Fibroblast of skin of back (primary cell): ENCODE data around the gene RTN4.

Experiments
- DNase-seq: peaks from one replicate; pipeline ENCODE4 v3.0.0-alpha.2; 2013

The RTN4 gene

DNA sequence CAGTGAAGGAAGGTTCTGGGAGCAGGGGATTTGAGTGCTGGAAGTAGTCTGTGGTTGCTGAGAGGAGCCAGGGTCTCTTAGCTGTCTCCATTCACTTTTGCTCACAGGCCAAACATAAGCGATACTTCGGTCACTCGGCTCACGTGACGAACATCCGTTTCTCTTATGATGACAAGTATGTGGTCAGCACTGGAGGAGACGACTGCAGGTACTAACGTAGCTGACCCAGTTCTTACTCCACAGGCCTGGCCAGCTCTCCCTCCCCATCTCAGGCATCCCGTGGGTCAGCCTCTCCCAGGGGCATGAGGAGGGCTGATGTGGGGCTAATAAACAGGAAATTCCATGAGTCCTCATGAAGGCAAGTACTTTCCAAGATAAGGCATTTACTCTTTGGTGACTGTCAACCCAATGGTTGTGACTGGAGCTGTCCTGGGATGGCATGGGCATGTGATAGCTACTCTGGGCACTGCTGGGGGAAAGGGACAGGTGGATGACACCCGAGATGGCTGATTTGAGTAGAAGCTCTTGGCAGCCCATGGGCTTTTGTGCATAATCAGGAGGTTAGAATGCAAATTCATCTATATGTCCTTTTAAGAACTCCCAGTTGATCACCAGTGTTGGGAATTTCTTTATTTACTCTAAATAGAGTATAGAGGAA, 81.6 kb downstream of the RTN4 start:
- DNase-seq: no peak

DNA sequence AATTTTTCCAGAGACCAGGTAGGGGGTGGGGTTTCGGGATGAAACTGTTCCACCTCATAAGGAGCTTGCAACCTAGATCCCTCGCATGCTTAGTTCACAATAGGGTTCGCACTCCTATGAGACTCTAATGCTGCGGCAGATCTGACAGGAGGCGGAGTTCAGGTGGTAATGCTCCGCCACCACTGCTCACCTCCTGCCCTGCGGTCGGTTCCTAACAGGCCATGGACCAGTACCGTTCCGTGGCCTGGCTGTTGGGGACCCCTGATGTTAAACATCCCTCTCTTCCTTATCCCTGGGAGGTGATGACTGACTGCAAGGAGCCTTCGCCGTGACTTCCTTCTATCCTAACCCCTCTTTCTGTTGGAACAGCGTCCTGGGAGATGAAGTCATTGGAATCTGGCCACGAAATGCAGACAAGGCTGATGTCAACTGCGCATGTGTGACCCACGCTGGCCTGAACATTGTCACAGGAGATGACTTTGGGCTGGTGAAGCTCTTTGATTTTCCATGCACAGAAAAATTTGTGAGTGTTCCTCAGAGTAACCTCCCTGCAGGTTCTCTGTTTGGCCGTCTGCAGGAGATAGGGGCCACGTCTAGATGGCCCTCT, 82.4 kb downstream of the RTN4 start:
- no peak for DNase-seq

DNA sequence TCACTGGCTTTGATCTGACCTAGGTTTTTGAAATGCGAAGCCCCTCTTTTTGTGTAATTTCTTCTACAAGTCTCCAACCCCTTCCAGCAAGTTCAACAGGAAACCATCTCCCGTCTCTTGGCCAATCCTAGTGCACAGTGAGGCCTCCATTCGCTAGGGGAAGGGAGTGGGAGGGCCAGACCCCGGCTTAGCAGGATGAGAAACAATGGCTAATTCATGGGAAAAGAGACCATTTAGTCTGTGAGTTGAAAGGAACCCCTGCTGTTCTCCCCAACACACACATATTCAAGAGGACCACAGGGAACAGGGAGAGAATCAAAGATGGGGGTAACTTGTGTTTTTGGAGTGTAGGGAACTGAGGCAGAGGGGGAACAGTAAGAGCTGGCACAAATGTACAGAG, 83.0 kb downstream of the RTN4 start:
- no peak for DNase-seq

GRCh38 chr2:54966837-54967236, 83.4 kb downstream of the RTN4 start:
- DNase-seq: no peak

DNA sequence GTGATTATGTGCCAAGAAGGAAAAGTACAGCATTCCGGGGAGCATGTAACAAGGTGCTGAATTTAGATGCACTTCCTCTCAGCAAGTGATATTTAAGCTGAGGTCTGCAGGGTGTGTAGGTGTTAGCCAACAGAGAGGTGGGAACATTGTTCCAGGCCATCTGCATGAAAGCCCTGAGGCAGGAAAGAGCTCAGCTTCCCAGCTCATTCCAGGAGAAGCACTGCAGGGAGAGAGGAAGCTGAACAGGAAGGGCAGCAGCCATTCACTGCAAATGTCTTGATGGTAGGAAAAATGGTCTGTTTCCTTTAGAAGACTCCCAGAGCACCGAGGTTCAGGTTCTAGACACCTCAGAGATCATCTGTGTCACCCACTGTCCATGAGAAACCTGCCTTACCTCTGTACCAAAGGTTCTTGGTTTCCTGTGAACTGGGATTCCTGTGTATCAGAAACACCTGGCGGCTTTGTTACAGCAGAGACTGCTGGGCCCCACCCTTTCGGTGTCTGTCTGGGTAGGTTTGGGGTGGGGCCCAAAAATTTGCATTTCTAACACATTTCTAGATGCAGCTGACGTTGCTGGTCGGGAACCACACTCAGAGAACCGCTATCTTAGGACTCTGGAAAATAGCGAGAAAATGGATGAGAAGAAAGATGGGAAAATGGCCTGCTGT, 84.0 kb downstream of the RTN4 start:
- no peak for DNase-seq

GRCh38 chr2:54965425-54965824, 84.8 kb downstream of the RTN4 start:
- no peak for DNase-seq

GRCh38 chr2:54964816-54965215, 85.4 kb downstream of the RTN4 start:
- no peak for DNase-seq

- DNase-seq: peak; percentile 59
Measured at GRCh38 chr2:54964271-54964670, 86.0 kb downstream of the RTN4 start.

- DNase-seq: no peak
Measured at GRCh38 chr2:54963476-54963875, 86.8 kb downstream of the RTN4 start.

DNA sequence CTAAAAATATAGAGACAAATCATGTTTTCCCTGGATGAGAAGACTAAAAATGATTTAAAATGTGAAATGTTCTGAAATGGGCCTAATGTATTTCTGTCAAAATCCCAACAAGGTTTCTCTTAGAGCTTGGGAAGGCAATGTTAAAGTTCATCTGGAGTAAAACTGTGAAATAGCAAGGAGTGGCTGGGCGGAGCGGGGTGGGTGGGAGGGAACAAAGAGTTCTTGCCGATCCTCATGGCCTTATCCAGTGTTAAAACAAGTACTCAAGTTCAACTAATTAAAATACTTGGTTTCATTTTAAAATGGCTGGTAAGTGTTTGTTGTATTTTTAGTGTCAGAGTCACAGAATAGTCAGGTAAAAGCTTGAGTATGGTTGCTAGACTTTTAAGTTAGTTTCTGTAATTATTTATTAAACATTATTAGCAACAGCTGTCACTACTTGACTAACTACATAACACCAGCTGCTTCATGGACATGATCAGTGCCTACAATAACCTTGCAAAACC, 87.3 kb downstream of the RTN4 start:
- no peak for DNase-seq

DNA sequence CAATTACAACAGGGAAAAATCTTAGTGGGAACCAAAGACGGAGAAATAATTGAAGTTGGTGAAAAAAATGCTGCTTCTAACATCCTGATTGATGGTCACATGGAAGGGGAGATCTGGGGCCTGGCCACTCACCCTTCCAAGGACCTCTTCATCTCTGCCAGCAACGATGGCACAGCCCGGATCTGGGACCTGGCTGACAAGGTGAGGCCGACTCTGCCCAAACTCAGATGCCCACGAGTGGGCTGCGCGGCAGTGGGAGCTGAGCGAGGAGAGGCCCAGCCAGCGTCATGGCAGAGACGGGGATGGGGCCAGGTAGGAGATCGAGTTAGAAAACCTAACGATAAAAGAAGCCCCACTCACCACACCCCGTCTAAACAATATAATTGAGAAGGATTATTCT, 87.7 kb downstream of the RTN4 start:
- no peak for DNase-seq

DNA sequence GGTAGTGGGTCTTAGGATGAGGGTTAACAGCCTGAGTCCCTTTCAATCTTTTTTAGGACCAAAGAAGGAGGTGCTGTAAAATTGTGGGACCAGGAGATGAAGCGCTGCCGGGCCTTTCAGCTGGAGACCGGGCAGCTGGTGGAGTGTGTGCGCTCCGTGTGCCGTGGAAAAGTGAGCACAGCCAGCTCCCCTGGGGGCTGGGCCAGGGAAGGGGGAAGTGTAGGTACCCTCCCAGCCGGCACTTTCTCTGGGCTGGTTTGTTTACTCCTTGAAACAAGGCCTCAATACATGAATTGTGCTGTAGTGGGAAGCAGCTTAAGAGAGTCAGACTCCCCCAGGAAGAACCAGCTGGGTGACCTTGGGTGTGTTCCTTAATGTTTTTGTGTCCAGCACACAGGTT, 90.1 kb downstream of the RTN4 start:
- no peak for DNase-seq

DNA sequence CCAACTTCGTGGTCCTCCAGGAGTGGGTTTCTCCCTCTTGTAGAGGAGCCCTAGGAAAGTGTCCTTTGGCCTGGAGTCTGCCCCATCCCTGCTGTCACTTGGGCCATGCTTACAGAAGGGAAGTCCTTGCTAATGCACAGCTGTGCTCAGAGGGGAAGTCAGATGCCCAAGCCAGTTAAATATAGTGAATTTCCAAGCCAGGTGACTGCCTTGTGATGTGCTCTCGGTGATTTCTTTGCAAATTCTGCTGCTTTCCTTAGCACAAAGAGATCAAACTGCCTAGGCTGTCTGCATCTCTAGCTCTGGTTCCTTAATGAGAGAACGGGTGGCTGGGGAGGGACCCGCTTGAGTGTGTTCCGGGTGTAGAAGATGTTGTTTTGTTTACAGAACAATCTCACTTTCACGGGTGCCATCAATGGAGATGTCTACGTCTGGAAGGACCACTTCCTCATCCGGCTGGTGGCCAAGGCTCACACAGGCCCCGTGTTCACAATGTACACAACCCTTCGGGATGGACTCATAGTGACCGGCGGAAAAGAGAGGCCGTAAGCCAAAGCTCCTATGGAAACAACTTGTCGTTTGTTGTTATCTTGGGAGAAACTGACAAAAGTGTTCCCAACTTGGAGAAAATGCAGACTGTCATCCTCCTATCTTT, 91.4 kb downstream of the RTN4 start:
- no peak for DNase-seq

DNA sequence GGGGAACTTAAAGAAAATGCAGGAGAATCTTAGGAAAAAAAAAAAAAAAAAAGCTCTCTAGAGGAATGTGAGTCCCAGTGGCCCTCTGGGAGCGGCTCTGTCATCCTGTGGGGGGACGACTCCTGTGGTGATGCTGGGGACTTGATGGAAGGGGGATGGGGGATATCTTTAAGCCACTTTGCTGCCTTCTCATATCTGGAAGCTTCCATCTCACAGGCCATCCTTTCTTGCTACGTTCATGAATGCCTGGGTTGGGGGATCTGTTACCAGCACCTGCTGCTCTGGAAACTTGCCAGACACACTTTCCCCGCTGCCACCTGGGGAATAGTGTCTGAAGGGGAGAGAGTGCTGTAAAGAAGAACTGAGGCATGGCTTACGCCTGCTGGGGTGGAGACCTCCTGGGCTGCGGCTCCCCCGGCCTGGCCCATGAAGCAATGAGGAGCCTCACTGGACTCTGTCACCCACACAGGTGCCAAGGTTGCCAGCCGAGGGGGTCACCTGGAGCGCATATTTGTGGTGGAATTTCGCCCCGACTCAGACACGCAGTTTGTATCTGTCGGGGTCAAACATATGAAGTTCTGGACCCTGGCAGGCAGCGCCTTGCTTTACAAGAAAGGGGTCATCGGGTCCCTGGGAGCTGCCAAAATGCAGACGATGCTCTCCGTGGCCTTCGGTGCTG, 92.8 kb downstream of the RTN4 start:
- peak; percentile 46 for DNase-seq

GRCh38 chr2:54956111-54956627, 94.1 kb downstream of the RTN4 start:
- no peak for DNase-seq

DNA sequence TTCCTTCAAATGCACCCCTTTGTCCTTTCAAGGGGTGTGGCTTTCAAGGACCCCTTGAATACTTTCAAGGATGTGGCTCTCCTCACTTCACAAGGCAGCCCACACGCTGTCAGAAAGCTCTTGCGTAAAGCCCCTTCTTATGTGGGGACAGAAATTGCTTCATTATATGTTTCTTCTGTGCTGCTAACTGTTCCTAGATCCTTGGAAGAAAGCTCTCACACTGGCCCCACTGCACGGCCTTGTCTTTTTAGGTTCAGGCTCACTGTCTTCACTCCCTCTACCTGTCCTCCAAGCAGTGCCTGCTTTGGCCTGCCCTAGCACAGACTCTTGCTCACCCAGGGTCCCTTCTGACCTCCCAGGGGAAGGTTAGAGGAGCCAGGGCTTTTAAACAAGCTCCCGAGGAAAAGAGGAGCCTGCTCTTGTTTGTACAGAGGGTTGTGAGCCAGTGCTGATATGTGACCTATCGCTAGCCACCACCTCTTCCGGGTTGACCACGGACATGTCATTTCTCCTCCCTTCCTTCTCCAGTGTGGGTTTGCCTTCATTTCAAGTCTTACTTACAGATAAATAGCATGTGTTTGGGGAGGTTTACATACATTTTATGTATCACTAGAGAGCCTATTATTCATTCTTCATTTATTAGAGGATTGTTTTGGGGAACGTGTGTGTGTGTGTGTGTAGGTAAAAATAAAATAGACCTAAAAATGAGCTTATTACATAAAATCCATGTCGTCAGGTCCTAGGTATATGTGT, 94.7 kb downstream of the RTN4 start:
- DNase-seq: no peak

- no peak for DNase-seq
Measured at GRCh38 chr2:54954705-54955357, 95.4 kb downstream of the RTN4 start.

DNA sequence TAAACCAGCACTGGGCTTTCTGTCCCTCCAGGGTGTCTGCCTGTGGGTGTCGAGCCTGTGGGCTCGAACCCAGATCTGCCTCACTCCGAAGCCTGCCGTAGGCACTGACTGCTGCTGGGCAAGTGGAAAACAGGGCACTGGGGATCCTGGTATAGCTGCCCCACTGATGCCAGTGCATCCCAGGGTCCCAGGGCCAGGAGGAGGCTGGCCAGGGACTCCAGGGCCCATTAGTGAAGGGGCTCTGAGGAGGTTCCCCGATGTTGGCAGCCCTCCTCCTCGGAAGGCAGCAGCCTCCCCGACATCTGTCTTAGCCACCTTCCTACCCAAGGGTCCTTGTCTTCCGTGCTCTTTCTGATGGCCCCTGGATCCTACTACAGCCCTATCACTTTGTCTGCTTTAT, 96.1 kb downstream of the RTN4 start:
- DNase-seq: no peak

DNA sequence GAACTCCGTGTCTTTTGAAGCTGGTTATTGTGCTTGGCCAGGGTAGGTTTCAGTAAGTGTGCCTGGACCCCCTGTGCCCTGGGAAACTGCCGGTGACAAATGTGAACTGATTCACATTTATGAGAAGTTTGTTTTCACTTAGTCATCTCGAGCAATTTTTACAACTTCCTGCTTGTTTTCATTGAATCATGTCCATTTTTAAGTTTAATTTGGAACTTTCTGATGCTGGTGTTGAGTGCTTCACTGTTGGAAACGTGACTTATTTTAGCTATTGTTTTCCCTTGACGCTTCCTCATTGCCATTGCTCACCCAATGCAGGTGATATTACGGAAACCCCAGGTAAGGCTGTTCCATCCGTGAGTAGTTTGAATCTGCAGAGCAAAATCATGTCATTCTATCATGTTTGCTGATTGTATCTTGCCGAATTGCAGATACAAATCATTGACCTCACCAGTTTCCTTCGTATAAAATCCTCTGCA, 97.2 kb downstream of the RTN4 start:
- DNase-seq: peak; percentile 68

DNA sequence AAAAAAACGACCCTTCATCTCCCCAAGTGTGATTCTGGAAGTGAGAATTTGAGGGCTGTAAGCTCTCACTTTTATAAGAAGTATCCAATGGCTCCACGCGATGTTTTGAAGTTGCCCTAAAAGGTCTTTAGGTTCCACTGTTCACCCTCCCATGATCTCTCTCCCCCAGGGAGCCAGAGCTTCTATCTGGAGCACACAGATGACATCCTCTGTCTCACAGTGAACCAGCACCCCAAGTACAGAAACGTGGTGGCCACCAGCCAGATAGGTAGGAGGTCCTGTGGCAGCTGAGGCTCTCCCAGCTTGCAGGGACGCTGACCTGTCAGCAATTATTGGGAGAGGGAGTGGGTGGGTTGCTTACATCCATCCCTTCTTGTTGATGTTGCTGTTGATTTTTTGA, 97.8 kb downstream of the RTN4 start:
- no peak for DNase-seq

DNA sequence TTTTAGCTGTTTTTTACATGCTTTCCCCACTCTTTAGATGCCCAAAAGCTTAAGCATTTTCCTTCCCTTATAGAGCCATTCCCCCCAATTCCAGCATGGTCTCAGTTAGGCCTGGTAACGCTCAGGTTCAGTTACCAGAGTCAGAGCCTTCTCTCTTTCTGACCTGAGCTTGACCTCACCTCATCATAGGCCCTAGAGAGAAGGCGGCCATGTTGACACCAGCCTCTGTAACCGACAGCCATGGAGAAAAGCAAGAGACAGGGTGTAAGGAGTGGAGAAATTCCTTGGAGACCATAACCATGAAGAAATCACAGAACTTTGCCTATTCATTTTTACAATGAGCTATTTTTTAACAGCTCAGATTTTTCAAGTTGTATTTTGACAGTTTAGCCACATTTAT, 99.4 kb downstream of the RTN4 start:
- DNase-seq: no peak
